ENCODE data around the gene SRGAP3.

- TF ChIP-seq CTCF (IDR thresholded peaks at IDR 0.05) = no peak
- TF ChIP-seq POLR2A (IDR thresholded peaks at IDR 0.05) = no peak
Measured at GRCh38 chr3:9056581-9056980, 192.9 kb downstream of the SRGAP3 start.
